Chondrocyte (in vitro differentiated cells): ENCODE measurements around the gene CILP. TPM values are rescaled to one million over a fixed set of nuclear protein-coding genes. Genes with fewer than 3 reads are reported as not detected.

ENCODE experiments used
- DNase-seq: peaks from one replicate; pipeline ENCODE4 v3.0.0; 2021; ENCODE audit warnings: mixed read lengths, low spot score
- H3K27ac Mint-ChIP-seq: one replicate; pipeline ENCODE4 v1.8.0; 2021; ENCODE audit warnings: mild to moderate bottlenecking, moderate library complexity, mixed read lengths; ENCODE audit not compliant: unreplicated experiment
- H3K27me3 Mint-ChIP-seq: 2 replicates; pipeline ENCODE4 v1.8.0; 2021; ENCODE audit warnings: low read depth, mixed read lengths
- H3K36me3 Mint-ChIP-seq: 2 replicates; pipeline ENCODE4 v1.8.0; 2021; ENCODE audit warnings: low read depth, mixed read lengths
- H3K4me1 Mint-ChIP-seq: 2 replicates; pipeline ENCODE4 v1.8.0; 2021; ENCODE audit warnings: low read depth, mild to moderate bottlenecking, mixed read lengths
- H3K4me3 Mint-ChIP-seq: one replicate; pipeline ENCODE4 v1.8.0; 2021; ENCODE audit warnings: mild to moderate bottlenecking, moderate library complexity, mixed read lengths; ENCODE audit not compliant: unreplicated experiment
- H3K9me3 Mint-ChIP-seq: 2 replicates; pipeline ENCODE4 v1.8.0; 2021; ENCODE audit warnings: low read depth, mixed read lengths
- total RNA-seq: library from RNA; stranded (reverse); gene quantifications from 3 replicates; pipeline ENCODE4 v1.2.1, GENCODE V29; 2021
- TF ChIP-seq, protein P1 (sequence below): fragments of 200-600 bp; sonication (generic); IDR thresholded peaks from 2 replicates; pipeline ENCODE4 v1.5.0; 2021; ENCODE audit warnings: antibody characterized with exemption, mild to moderate bottlenecking, moderate library complexity

CILP gene
- total RNA-seq, 1 donor from 2014 or later: 0.22 TPM

DNA sequence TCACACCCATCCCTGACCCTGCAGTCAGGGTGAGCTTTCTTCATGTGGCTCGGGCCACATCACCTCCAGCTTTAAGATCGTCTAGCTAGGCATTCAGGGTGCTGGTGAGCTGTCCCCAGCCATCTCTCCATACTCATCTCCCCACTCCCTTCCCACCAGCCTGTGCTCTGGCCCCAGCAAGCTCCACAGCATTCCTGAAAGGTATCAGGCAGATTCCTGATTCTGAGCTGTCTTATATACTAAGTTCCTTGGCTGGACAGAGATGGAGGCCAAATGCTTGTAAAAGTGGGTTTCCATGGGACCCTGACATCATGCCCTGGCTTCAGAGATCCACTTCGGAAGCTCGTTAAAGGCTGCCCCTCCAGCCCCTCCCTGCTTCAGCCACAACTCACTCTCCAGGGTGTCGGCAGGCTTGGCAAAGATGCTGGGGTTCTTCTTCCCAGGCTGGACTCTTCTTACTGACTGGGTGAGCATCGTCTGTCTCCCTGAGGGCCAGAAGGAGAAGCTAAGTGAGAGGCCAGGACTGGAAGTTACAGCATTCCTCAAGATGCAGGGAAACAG lies 3.9 kb downstream of the CILP start:
- Mint-ChIP-seq H3K27me3 (peaks cover 4% of the 10 kb centered on the region), H3K4me1 (peaks cover 28% of the 10 kb centered on the region), H3K4me3 (no peak overlapping the region), H3K27ac (no peak overlapping the region), H3K9me3 (no peaks in the 10 kb centered on the region), H3K36me3 (no peaks in the 10 kb centered on the region)
- TF ChIP-seq, protein P1, sequence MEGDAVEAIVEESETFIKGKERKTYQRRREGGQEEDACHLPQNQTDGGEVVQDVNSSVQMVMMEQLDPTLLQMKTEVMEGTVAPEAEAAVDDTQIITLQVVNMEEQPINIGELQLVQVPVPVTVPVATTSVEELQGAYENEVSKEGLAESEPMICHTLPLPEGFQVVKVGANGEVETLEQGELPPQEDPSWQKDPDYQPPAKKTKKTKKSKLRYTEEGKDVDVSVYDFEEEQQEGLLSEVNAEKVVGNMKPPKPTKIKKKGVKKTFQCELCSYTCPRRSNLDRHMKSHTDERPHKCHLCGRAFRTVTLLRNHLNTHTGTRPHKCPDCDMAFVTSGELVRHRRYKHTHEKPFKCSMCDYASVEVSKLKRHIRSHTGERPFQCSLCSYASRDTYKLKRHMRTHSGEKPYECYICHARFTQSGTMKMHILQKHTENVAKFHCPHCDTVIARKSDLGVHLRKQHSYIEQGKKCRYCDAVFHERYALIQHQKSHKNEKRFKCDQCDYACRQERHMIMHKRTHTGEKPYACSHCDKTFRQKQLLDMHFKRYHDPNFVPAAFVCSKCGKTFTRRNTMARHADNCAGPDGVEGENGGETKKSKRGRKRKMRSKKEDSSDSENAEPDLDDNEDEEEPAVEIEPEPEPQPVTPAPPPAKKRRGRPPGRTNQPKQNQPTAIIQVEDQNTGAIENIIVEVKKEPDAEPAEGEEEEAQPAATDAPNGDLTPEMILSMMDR: no peak
- DNase-seq: no peak

GRCh38 chr15:65206750-65207149 lies 4.5 kb downstream of the CILP start:
- TF ChIP-seq, protein P1: no peak
- Mint-ChIP-seq H3K27ac (no peak overlapping the region), H3K27me3 (peaks cover 4% of the 10 kb centered on the region), H3K9me3 (no peaks in the 10 kb centered on the region), H3K36me3 (no peaks in the 10 kb centered on the region), H3K4me1 (peaks cover 25% of the 10 kb centered on the region), H3K4me3 (no peak overlapping the region)
- no peak for DNase-seq

- Mint-ChIP-seq H3K36me3 (peaks cover 2% of the 10 kb centered on the region), H3K4me3 (no peak overlapping the region), H3K4me1 (peaks cover 8% of the 10 kb centered on the region), H3K9me3 (no peaks in the 10 kb centered on the region), H3K27ac (no peak overlapping the region), H3K27me3 (peaks cover 11% of the 10 kb centered on the region)
- DNase-seq: no peak
- TF ChIP-seq, protein P1: no peak
These were observed 6.2 kb downstream of the CILP start for GRCh38 chr15:65204931-65205660.

DNA sequence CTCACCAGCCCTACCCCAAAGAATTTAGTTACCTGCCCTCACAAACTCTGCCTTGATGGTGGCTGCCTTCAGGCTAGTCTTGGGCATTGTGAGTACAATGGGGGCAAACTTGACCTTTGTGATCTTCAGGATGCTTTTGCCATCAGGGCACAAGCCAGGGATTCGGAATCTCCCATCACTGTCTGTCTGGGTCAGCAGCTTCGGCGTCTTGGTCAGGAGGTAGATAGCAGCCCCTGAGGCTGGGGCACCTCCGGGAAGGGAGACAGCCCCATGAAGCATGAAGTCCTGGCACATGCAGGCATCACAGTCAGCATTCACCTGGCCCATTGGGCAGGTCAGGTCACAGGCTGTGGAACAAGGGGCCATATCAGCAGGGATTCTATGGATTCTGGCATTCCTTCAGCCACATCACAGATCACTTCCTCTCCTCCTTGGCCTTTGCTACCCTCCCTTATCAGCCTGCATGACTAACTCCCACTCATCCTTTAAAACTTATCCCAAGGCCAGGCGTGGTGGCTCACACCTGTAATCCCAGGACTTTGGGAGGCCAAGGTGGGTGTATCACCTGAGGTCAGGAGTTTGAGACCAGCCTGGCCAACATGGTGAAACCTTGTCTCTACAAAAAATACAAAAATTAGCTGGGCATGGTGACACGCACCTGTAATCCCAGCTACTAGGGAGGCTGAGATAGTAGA lies 6.9 kb downstream of the CILP start:
- no peak overlapping the region for H3K4me3 Mint-ChIP-seq
- H3K36me3 Mint-ChIP-seq: peaks cover 2% of the 10 kb centered on the region
- TF ChIP-seq, protein P1: no peak
- no peak for DNase-seq
- H3K9me3 Mint-ChIP-seq: no peaks in the 10 kb centered on the region
- H3K27me3 Mint-ChIP-seq: peaks cover 11% of the 10 kb centered on the region
- no peak overlapping the region for H3K27ac Mint-ChIP-seq
- H3K4me1 Mint-ChIP-seq: peaks cover 1% of the 10 kb centered on the region

DNA sequence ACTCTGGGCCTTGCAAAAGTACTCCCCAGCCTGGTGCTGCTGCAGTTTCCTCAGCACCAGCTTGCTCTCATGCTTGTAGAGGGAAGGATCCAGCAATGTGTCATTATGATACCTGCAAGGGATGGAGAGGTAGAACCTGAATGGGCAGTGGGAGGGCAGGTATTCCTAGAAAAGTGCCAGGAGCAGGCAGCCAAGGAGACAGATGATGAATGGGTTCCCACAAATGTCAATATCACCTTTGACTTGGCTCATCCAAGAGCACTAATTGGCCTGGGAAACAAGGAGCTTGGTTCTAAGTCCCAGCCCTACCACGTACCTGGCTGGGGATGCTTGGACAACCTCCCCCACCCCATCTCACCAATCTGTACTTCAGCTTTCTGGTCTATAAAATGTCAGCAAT lies 9.4 kb downstream of the CILP start:
- no peak overlapping the region for H3K27ac Mint-ChIP-seq
- H3K36me3 Mint-ChIP-seq: peaks cover 2% of the 10 kb centered on the region
- no peaks in the 10 kb centered on the region for H3K4me1 Mint-ChIP-seq
- H3K27me3 Mint-ChIP-seq: peaks cover 11% of the 10 kb centered on the region
- H3K9me3 Mint-ChIP-seq: no peaks in the 10 kb centered on the region
- H3K4me3 Mint-ChIP-seq: no peak overlapping the region
- TF ChIP-seq, protein P1: no peak
- DNase-seq: no peak
